Measurements from ENCODE around the gene RAMP3.
"Not testable (repeated sequence)": the region's sequence is repeated elsewhere in the genome, so short reads cannot be mapped to it uniquely, and the experiment has no call there.

RAMP3 gene

GRCh38 chr7:45157286-45157652 lies 322 bp upstream of the RAMP3 start:
- no peak for DNase-seq (ENCODE audit: low read depth)

- DNase-seq (ENCODE audit: low read depth) = no peak
Measured at GRCh38 chr7:45158471-45158870, 880 bp downstream of the RAMP3 start.

- DNase-seq (ENCODE audit: low read depth) = no peak
Measured at GRCh38 chr7:45159296-45159695, 1.7 kb downstream of the RAMP3 start.

GRCh38 chr7:45160417-45160881 lies 2.9 kb downstream of the RAMP3 start:
- no peak for DNase-seq (ENCODE audit: low read depth)

GRCh38 chr7:45161138-45161537 lies 3.5 kb downstream of the RAMP3 start:
- DNase-seq (ENCODE audit: low read depth) = no peak

- DNase-seq (ENCODE audit: low read depth) = no peak
Measured at GRCh38 chr7:45161842-45162241, 4.3 kb downstream of the RAMP3 start.

- no peak for DNase-seq (ENCODE audit: low read depth)
Measured at GRCh38 chr7:45162311-45162845, 4.8 kb downstream of the RAMP3 start.

GRCh38 chr7:45162943-45163691 lies 5.5 kb downstream of the RAMP3 start:
- no peak for DNase-seq (ENCODE audit: low read depth)

- no peak for DNase-seq (ENCODE audit: low read depth)
Measured at GRCh38 chr7:45163692-45164052, 6.1 kb downstream of the RAMP3 start.

GRCh38 chr7:45164271-45164670 lies 6.7 kb downstream of the RAMP3 start:
- DNase-seq (ENCODE audit: low read depth) = not testable (repeated sequence)

- DNase-seq (ENCODE audit: low read depth) = no peak
Measured at GRCh38 chr7:45165857-45166256, 8.3 kb downstream of the RAMP3 start.

GRCh38 chr7:45171946-45172345 lies 14.4 kb downstream of the RAMP3 start:
- DNase-seq (ENCODE audit: low read depth) = no peak

- DNase-seq (ENCODE audit: low read depth) = no peak
Measured at GRCh38 chr7:45173596-45174327, 16.2 kb downstream of the RAMP3 start.

- no peak for DNase-seq (ENCODE audit: low read depth)
Measured at GRCh38 chr7:45174328-45174610, 16.7 kb downstream of the RAMP3 start.

GRCh38 chr7:45174966-45175765 lies 17.6 kb downstream of the RAMP3 start:
- DNase-seq (ENCODE audit: low read depth) = no peak

GRCh38 chr7:45176091-45176490 lies 18.5 kb downstream of the RAMP3 start:
- no peak for DNase-seq (ENCODE audit: low read depth)

GRCh38 chr7:45176886-45177731 lies 19.5 kb downstream of the RAMP3 start:
- no peak for DNase-seq (ENCODE audit: low read depth)

- no peak for DNase-seq (ENCODE audit: low read depth)
Measured at GRCh38 chr7:45177801-45178200, 20.2 kb downstream of the RAMP3 start.

- DNase-seq (ENCODE audit: low read depth) = no peak
Measured at GRCh38 chr7:45178241-45179225, 20.9 kb downstream of the RAMP3 start.

GRCh38 chr7:45179666-45180065 lies 22.1 kb downstream of the RAMP3 start:
- no peak for DNase-seq (ENCODE audit: low read depth)

Measured in activated gamma-delta T cell treated with anti-CD3 and anti-CD28 coated beads, Interleukin-2, amount 50 U/mL, for 16 hours (primary cell).